Suppressor macrophage treated with lipopolysaccharide for 4 hours (primary cell): ENCODE measurements around the gene ARVCF.

Source experiments
- DNase-seq: peaks from one replicate; pipeline ENCODE4 v3.0.0-alpha.2; 2020

ARVCF gene

DNA sequence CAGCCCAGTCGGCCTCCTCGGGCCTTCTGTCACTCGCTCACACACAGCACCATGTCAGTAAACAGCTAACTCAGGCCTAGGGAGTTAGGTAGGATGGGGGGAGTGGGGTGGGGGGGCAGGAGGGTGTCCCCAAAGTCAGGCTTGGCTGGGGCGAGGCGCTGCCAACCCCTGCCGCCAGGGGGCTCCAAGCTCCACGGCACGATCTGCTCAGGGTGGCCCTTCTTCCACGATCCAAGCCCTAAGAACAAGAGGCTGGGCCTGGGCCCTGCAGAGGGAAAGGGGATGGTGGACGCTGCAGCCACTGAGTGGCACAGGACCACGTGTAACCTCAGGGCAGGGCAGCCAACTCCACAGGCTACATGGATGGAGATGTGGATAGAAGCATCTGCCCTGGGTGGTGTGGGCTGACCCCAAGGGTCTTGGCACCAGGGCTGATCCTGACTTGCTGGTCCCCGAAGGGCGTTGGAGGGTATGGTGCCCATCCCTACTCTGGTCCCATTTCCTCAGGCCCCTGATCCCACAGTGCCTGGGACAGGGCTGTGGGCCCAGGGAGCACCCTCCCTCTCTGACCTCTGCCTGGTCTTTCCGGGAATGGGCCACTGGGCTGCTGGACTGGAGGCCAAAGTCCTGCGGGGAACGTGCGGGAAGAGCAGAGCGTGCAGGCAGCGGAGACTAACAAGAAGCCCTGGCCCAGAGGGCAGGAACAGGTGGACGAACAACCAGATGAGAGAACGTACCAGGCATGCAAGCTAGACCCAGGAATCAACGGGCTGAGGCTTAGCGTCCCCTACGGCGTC, 45.9 kb downstream of the ARVCF start:
- peak; percentile 66 for DNase-seq

- no peak for DNase-seq
Measured at GRCh38 chr22:19970031-19970478, 46.6 kb downstream of the ARVCF start.

DNA sequence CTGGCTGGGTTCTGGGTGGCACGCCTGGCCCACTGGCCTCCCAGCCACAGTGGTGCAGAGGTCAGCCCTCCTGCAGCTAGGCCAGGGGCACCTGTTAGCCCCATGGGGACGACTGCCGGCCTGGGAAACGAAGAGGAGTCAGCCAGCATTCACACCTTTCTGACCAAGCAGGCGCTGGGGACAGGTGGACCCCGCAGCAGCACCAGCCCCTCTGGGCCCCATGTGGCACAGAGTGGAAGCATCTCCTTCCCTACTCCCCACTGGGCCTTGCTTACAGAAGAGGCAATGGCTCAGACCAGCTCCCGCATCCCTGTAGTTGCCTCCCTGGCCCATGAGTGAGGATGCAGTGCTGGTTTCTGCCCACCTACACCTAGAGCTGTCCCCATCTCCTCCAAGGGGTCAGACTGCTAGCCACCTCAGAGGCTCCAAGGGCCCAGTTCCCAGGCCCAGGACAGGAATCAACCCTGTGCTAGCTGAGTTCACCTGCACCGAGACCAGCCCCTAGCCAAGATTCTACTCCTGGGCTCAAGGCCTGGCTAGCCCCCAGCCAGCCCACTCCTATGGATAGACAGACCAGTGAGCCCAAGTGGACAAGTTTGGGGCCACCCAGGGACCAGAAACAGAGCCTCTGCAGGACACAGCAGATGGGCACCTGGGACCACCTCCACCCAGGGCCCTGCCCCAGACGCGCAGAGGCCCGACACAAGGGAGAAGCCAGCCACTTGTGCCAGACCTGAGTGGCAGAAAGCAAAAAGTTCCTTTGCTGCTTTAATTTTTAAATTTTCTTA, 47.3 kb downstream of the ARVCF start:
- no peak for DNase-seq

DNA sequence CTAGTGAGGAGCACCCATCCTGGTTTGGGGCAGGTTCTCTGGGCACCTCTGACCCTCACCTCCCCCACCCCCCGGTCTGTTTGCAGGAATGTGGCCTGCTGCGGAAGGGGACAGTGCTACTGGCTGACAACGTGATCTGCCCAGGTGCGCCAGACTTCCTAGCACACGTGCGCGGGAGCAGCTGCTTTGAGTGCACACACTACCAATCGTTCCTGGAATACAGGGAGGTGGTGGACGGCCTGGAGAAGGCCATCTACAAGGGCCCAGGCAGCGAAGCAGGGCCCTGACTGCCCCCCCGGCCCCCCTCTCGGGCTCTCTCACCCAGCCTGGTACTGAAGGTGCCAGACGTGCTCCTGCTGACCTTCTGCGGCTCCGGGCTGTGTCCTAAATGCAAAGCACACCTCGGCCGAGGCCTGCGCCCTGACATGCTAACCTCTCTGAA, 48.2 kb downstream of the ARVCF start:
- no peak for DNase-seq

- DNase-seq, result no peak
Measured at GRCh38 chr22:19967850-19968449, 48.7 kb downstream of the ARVCF start.

- no peak for DNase-seq
Measured at GRCh38 chr22:19966908-19967750, 49.5 kb downstream of the ARVCF start.

DNA sequence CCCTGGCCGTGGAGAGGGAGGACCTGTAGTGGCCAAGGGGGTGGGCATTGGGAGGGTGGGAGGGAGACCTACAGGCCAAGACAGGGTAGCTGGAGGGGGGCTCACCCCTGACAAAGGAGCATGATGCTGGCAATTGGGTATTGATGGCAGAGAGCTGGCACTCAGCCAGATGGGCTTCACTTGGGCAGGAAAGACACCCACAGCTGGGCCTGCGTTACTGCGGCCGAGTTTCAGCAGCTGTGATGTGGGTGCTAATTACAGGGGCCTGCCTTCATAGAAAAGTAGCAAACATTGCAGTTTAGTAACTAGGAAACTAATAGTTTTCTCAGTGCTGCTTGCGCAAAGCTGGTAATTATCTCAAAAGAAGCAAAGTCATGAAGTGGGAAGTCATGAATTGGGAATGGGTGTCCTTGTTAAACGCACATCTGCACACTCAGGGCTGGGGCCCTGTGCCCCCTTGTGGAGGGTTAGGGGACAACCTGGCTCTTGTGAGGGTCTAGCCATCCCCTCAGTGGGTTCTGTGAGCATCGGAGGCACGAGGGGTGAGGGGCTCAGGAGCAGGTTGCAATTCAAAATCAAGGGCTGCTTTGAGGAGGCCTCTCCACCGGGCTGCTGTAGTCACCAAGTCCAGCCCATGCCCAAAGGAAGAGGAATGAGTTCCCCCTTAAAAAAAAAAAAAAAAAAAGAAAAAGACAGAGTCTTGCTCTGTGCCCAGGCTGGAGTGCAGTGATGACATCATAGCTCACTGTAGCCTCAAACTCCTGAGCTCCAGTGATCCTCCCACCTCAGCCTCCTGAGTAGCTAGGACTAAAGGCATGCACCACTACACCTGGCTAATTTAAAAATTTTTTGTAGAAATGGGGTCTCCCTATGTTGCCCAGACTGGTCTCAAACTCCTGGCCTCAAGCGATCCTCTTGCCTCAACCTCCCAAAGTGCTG, 50.6 kb downstream of the ARVCF start:
- DNase-seq, result no peak

GRCh38 chr22:19964701-19965386, 51.8 kb downstream of the ARVCF start:
- DNase-seq, result no peak

DNA sequence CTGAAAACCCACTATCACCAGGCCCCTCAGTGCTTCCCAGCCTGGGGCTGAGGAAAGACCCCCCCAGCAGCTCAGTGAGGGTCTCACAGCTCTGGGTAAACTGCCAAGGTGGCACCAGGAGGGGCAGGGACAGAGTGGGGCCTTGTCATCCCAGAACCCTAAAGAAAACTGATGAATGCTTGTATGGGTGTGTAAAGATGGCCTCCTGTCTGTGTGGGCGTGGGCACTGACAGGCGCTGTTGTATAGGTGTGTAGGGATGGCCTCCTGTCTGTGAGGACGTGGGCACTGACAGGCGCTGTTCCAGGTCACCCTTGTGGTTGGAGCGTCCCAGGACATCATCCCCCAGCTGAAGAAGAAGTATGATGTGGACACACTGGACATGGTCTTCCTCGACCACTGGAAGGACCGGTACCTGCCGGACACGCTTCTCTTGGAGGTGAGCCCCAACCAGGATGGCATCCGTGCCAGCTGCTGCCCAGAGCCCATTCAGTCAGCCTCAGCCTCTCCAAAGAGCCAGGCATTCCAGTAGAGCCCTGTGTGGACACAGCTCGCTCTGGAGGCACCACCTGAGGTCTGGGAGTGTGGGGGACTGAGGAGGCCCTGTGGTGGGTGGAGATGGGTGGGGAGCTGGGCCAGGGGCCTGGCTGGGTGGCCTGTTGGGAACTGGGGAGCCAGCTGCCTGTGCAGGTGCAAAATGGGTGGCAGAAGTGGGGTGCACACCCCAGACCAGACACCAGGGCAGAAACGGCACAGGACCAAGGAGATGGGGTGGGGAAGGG, 52.6 kb downstream of the ARVCF start:
- no peak for DNase-seq

GRCh38 chr22:19962909-19963806, 53.5 kb downstream of the ARVCF start:
- no peak for DNase-seq

DNA sequence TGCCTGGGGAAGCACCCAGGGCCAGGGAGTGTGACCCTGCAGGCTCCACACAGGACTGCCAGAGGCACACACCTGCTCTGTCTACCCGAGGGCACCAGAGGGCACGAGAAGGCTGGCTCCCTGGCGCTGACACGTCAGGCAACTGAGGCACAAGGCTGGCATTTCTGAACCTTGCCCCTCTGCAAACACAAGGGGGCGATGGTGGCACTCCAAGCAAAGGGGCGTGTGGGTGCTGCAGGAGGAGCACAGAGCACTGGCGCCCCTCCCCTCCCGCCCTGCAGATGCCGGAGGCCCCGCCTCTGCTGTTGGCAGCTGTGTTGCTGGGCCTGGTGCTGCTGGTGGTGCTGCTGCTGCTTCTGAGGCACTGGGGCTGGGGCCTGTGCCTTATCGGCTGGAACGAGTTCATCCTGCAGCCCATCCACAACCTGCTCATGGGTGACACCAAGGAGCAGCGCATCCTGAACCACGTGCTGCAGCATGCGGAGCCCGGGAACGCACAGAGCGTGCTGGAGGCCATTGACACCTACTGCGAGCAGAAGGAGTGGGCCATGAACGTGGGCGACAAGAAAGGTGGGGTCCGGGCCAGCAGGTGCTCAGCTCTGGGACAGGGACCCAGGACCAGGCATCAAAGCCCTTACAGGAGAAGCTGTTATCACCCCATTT, 54.2 kb downstream of the ARVCF start:
- DNase-seq, result peak; percentile 69

DNA sequence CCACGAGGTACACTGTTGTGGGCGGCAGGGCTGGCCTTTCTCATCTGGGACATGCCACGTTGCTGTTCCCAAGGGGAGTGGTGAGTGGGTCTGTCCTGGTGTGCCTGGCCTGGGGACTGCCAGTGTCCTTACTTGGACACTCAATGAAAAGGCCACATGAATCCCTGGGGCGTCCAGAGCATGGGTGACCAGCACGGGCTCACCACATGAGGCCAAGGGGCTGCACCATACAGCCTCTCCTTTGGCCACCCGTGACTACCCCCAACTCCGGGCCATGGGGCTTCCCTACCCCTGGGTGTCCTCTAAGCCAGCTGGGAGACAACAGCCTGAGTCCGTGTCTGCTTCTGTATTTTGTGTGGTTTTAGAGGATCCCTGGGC, 54.8 kb downstream of the ARVCF start:
- no peak for DNase-seq

DNA sequence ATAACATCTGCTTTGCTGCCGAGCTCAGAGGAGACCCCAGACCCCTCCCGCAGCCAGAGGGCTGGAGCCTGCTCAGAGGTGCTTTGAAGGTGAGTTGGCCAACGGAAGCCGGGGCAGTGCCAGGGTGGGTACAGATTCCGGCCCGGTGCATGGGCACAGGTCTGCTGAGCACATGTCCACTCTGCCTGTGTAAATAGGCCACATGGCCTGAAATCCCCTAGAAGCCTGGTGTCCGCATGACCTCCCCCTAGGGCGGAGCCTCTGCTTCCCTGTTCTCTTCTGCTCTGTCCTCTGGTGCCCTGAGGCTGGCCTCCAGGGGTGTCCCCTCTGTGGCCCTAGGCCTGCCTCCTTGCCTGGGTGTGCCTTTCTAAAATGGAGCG, 55.4 kb downstream of the ARVCF start:
- peak; percentile 40 for DNase-seq

DNA sequence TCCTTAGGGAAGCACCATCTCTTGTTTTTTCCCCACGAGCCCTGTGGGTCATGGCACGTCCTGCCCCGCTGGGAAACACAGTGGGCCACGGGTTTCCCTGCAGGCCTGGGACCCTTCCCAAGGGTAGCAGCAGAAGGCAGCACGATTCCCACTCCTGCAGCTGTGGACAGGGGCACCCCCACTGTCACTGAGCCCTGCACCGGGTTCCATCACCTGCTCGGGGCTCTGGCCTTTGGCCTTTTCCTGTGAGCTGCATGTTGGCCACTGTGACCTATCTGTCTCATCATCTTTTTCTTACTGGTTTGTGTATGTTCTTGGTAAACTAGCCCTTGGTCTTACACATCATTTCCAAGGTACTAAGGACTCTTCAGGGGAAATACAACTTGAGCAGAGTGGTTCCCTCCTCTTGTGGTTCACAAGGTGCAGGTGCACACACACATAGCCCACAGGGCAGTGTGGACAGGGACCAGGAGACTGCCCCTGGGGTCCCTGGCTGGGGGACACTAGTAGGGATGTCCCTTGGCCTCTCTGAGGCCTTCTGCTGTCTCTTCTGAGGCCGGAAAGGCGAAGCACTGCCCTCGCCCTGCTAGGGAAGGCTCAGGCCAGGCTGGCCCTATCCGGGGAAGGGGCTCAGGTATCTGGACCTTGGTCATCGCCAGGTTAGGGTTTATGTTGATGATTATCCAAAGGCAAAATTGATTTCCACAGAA, 56.0 kb downstream of the ARVCF start:
- no peak for DNase-seq

DNA sequence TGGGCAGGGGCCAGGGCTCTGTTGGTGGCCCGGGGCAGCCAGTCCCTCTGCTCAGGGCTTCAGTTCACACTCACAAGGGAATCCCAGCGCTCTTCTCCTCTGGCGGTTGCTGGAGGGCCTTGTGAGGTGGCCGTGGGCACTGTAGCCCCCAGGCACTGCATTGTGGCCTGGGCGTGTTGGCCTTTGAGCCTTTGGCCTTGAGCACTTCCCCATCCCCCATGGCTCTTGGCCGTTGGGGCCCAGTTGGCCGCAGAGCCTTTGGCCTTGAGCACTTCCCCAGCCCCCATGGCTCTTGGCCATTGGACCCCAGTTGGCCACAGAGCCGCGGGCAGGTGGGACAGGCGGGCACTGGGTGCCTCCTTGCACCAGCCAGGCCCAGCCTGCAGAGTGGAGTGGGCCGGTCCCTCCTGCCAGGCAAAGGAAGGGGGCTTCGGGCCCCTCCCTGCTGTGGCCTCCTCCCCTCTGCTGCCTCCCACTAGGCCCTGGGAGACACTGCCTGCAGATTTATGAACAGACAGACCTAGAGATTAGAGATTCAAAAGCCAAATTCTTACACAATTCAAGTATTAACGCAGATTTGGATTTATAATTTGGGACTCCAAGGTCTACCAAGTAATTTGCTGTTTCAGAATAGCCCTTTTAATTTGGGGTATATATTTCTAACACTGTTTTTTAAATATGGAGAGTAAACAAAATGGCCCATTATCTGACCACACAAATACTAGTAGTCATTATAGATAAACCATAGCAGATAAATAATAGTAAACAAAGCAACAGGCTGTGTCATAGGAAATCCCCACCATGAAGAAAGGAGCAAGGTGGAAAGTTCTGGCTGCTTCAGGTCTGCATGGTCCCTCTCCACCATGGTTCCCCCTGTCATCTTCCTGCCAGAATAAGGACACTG, 56.8 kb downstream of the ARVCF start:
- DNase-seq, result no peak

DNA sequence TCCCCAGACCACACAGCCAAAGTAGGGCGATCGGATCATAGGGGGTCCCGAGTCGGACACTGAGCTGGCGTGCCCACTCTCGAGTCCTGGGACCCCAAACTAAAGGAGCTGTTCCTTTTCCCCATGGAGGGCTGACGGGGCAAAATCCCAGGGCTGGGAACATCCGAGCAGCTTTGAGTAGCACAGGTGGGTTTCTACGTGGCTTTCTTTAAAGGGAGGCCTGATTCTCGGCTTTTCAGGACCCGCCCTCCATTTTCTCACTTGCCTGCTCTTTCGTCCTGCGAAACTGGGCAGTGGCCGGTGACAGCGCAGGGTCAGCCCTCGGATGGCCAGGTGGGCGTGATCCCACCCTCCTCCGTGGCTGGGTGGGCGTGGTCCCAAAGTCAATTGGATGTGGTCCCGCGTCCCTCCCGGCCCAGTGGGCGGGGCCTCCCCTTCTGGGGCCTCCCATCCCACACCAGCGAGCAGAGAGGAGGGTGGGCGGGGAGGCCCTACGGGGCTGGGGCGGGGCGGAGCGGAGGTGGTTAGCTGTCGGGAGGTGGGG, 57.5 kb downstream of the ARVCF start:
- DNase-seq, result no peak
